Stomach smooth muscle (tissue), 2 donors: ENCODE measurements around the gene ARF1.

Source experiments
- H3K27ac ChIP-seq: one replicate; pipeline ENCODE4 v1.7.0; 2013; ENCODE audit warnings: mild to moderate bottlenecking, low read length, inconsistent platforms
- H3K27me3 ChIP-seq, 2 donors: one replicate each; pipeline ENCODE4 v1.7.0; 2013; ENCODE audit warnings: low read length in 2 of 2; ENCODE audit not compliant: insufficient read depth in 2 of 2, control insufficient read depth in 1 of 2
- H3K36me3 ChIP-seq, 2 donors: one replicate each; pipeline ENCODE4 v1.7.0; 2013; ENCODE audit warnings: low read length in 2 of 2; ENCODE audit not compliant: control insufficient read depth in 2 of 2, insufficient read depth in 2 of 2
- H3K4me1 ChIP-seq: one replicate; pipeline ENCODE4 v1.7.0; 2013; ENCODE audit warnings: low read length; ENCODE audit not compliant: control insufficient read depth, insufficient read depth
- H3K4me3 ChIP-seq, 2 donors: one replicate each; pipeline ENCODE4 v1.7.0; 2013; ENCODE audit warnings: low read length in 2 of 2
- H3K9ac ChIP-seq, 2 donors: one replicate each; pipeline ENCODE4 v1.7.0; 2013; ENCODE audit warnings: low read length in 2 of 2, mild to moderate bottlenecking in 1 of 2
- H3K9me3 ChIP-seq, 2 donors: one replicate each; pipeline ENCODE4 v1.7.0; 2013; ENCODE audit warnings: low read length in 2 of 2; ENCODE audit not compliant: control insufficient read depth in 2 of 2
- donor health status: healthy.
- donor health status: Pancreatic carcinoma.

ARF1 gene

GRCh38 chr1:228104526-228105269 lies 22.2 kb downstream of the ARF1 start:
- Histone ChIP-seq H3K27ac (no peak overlapping the region), H3K27me3 (no peaks in the 10 kb centered on the region), H3K4me1 (peaks cover 43% of the 10 kb centered on the region), H3K9ac (no peak overlapping the region), H3K36me3 (peaks cover 12 to 18% of the 10 kb centered on the region in 2 donors), H3K4me3 (no peak overlapping the region), H3K9me3 (no peaks in the 10 kb centered on the region)

GRCh38 chr1:228105270-228105995 lies 22.9 kb downstream of the ARF1 start:
- Histone ChIP-seq H3K36me3 (peaks cover 9 to 12% of the 10 kb centered on the region in 2 donors), H3K27me3 (no peaks in the 10 kb centered on the region), H3K9ac (no peak overlapping the region), H3K27ac (no peak overlapping the region), H3K9me3 (no peaks in the 10 kb centered on the region), H3K4me1 (peaks cover 51% of the 10 kb centered on the region), H3K4me3 (no peak overlapping the region)

GRCh38 chr1:228105996-228106799 lies 23.7 kb downstream of the ARF1 start:
- Histone ChIP-seq H3K27me3 (no peaks in the 10 kb centered on the region), H3K27ac (no peak overlapping the region), H3K9ac (no peak overlapping the region), H3K4me3 (no peak overlapping the region), H3K9me3 (no peaks in the 10 kb centered on the region), H3K36me3 (peaks cover 4 to 10% of the 10 kb centered on the region in 2 donors), H3K4me1 (peaks cover 48% of the 10 kb centered on the region)

- peaks cover 43% of the 10 kb centered on the region for H3K4me1 ChIP-seq
Observed at GRCh38 chr1:228106800-228107054, 24.2 kb downstream of the ARF1 start.

GRCh38 chr1:228107636-228108035 lies 25.1 kb downstream of the ARF1 start:
- Histone ChIP-seq H3K27ac (no peak overlapping the region), H3K9me3 (no peaks in the 10 kb centered on the region), H3K9ac (no peak overlapping the region), H3K36me3 (peaks cover 4 to 10% of the 10 kb centered on the region in 2 donors), H3K4me3 (no peak overlapping the region), H3K4me1 (peaks cover 35% of the 10 kb centered on the region), H3K27me3 (no peaks in the 10 kb centered on the region)

More at GRCh38 chr1:228106800-228107054, 24.2 kb downstream of the ARF1 start:
- H3K27ac ChIP-seq: no peak overlapping the region
- H3K4me3 ChIP-seq: no peak overlapping the region
- no peaks in the 10 kb centered on the region for H3K9me3 ChIP-seq
- no peaks in the 10 kb centered on the region for H3K27me3 ChIP-seq
- H3K9ac ChIP-seq: no peak overlapping the region
- H3K36me3 ChIP-seq: peaks cover 4 to 10% of the 10 kb centered on the region in 2 donors

- H3K4me1 ChIP-seq: peaks cover 35% of the 10 kb centered on the region
- peak overlapping the region; percentile 90 to 94 for H3K4me3 ChIP-seq
- peak overlapping the region; percentile 92 for H3K27ac ChIP-seq
- peaks cover 4 to 10% of the 10 kb centered on the region in 2 donors for H3K36me3 ChIP-seq
- no peaks in the 10 kb centered on the region for H3K9me3 ChIP-seq
- H3K9ac ChIP-seq: peak overlapping the region; percentile 94 to 97
- no peaks in the 10 kb centered on the region for H3K27me3 ChIP-seq
Observed at GRCh38 chr1:228108055-228108690, 25.7 kb downstream of the ARF1 start.

GRCh38 chr1:228108742-228109072 lies 26.2 kb downstream of the ARF1 start:
- peak overlapping the region; percentile 92 for H3K27ac ChIP-seq
- H3K9me3 ChIP-seq: no peaks in the 10 kb centered on the region
- peak overlapping the region; percentile 90 to 94 for H3K4me3 ChIP-seq
- H3K4me1 ChIP-seq: peaks cover 29% of the 10 kb centered on the region
- peak overlapping the region; percentile 94 to 97 for H3K9ac ChIP-seq
- H3K27me3 ChIP-seq: no peaks in the 10 kb centered on the region
- H3K36me3 ChIP-seq: peaks cover 4 to 10% of the 10 kb centered on the region in 2 donors

- peak within 1 kb of the TSS; percentile 90 to 94 for H3K4me3 ChIP-seq
- peaks cover 4 to 10% of the 10 kb centered on the region in 2 donors for H3K36me3 ChIP-seq
- peak within 1 kb of the TSS; percentile 95 to 97 for H3K9ac ChIP-seq
Observed at GRCh38 chr1:228109073-228109961, 26.8 kb downstream of the ARF1 start, which contains the start of gene MRPL55. Gene MRPL55 (minus strand): TSS chr1:228109299. CDS start chr1:228108260, 1,039 bp downstream.

GRCh38 chr1:228109962-228110488 lies 27.5 kb downstream of the ARF1 start:
- Histone ChIP-seq H3K9ac (peak overlapping the region; percentile 95 to 97), H3K4me3 (peak overlapping the region; percentile 90 to 94), H3K36me3 (peaks cover 4 to 10% of the 10 kb centered on the region in 2 donors), H3K9me3 (no peaks in the 10 kb centered on the region), H3K27me3 (no peaks in the 10 kb centered on the region), H3K4me1 (peaks cover 26% of the 10 kb centered on the region), H3K27ac (peak overlapping the region; percentile 92)

More at GRCh38 chr1:228109073-228109961, 26.8 kb downstream of the ARF1 start, which contains the start of gene MRPL55:
- no peaks in the 10 kb centered on the region for H3K9me3 ChIP-seq
- H3K27ac ChIP-seq: peak within 1 kb of the TSS; percentile 92
- H3K4me1 ChIP-seq: peaks cover 26% of the 10 kb centered on the region
- H3K27me3 ChIP-seq: no peaks in the 10 kb centered on the region
